ENCODE results near the gene FDX2.

The FDX2 gene

GRCh38 chr19:10327793-10328192 lies 12.0 kb upstream of the FDX2 start:
- no peak overlapping the region for H4K8ac ChIP-seq (ENCODE audit: low read depth, low read length)
- DNase-seq: no peak
- peaks cover 5 to 8% of the 10 kb centered on the region in 2 experiments for H3K4me1 ChIP-seq (ENCODE audit: control insufficient read depth in 1 of 2, insufficient read depth in 2 of 2, low read length in 2 of 2)
- no peak overlapping the region for H3K27ac ChIP-seq (ENCODE audit: low read depth, low read length)
- H3K4ac ChIP-seq (ENCODE audit: low read depth, low read length): no peak overlapping the region
- H2BK5ac ChIP-seq (ENCODE audit: low read depth, low read length, poor library complexity): no peak overlapping the region
- H3K79me2 ChIP-seq (ENCODE audit: control insufficient read depth, insufficient read depth, low read length, poor library complexity): peaks cover 7% of the 10 kb centered on the region
- no CpG with 5 or more reads among the region's 7 CpGs for WGBS (ENCODE audit: extremely low coverage, insufficient coverage, insufficient read length)
- H2BK12ac ChIP-seq (ENCODE audit: low read length): no peak overlapping the region
- no peak overlapping the region for H3K4me2 ChIP-seq (ENCODE audit: low read length)
- no peak overlapping the region for H3K23ac ChIP-seq (ENCODE audit: low read length)
- no peaks in the 10 kb centered on the region for H3K79me1 ChIP-seq (ENCODE audit: low read length)
- H4K91ac ChIP-seq (ENCODE audit: low read depth, low read length): no peak overlapping the region
- H3K27me3 ChIP-seq (ENCODE audit: insufficient read depth, low read length): no peaks in the 10 kb centered on the region
- H2AFZ ChIP-seq (ENCODE audit: insufficient read depth, low read length, poor library complexity): no peak overlapping the region
- no peak overlapping the region for H3K18ac ChIP-seq (ENCODE audit: low read length)
- no peak overlapping the region for H4K12ac ChIP-seq (ENCODE audit: low read depth, low read length)
- H2BK120ac ChIP-seq (ENCODE audit: insufficient read depth, low read length, poor library complexity): no peak overlapping the region
- H3K36me3 ChIP-seq (ENCODE audit: control insufficient read depth in 1 of 2, insufficient read depth in 2 of 2, low read length in 2 of 2): peaks cover 69% of the 10 kb centered on the region in 2 experiments
- H3K4me3 ChIP-seq (ENCODE audit: low read depth, low read length): no peak overlapping the region
- no peak overlapping the region for H3K14ac ChIP-seq (ENCODE audit: low read length)
- H2AK5ac ChIP-seq (ENCODE audit: low read length): no peak overlapping the region
- no peak overlapping the region for H3K9ac ChIP-seq (ENCODE audit: low read length)
- H3K9me3 ChIP-seq (ENCODE audit: insufficient read depth, low read depth, low read length): peaks cover 2% of the 10 kb centered on the region

GRCh38 chr19:10325732-10326131 lies 9.9 kb upstream of the FDX2 start:
- Histone ChIP-seq H2BK120ac (ENCODE audit: insufficient read depth, low read length, poor library complexity) (no peak overlapping the region), H3K79me2 (ENCODE audit: control insufficient read depth, insufficient read depth, low read length, poor library complexity) (no peaks in the 10 kb centered on the region), H3K4me3 (ENCODE audit: low read depth, low read length) (no peak overlapping the region), H4K8ac (ENCODE audit: low read depth, low read length) (no peak overlapping the region), H4K12ac (ENCODE audit: low read depth, low read length) (no peak overlapping the region), H3K4ac (ENCODE audit: low read depth, low read length) (no peak overlapping the region), H3K79me1 (ENCODE audit: low read length) (no peaks in the 10 kb centered on the region), H3K27me3 (ENCODE audit: insufficient read depth, low read length) (no peaks in the 10 kb centered on the region), H3K9ac (ENCODE audit: low read length) (no peak overlapping the region), H3K9me3 (ENCODE audit: insufficient read depth, low read depth, low read length) (peaks cover 2% of the 10 kb centered on the region), H3K14ac (ENCODE audit: low read length) (no peak overlapping the region), H3K4me1 (ENCODE audit: control insufficient read depth in 1 of 2, insufficient read depth in 2 of 2, low read length in 2 of 2) (no peaks in the 10 kb centered on the region), H2BK5ac (ENCODE audit: low read depth, low read length, poor library complexity) (no peak overlapping the region), H2AK5ac (ENCODE audit: low read length) (no peak overlapping the region), H3K18ac (ENCODE audit: low read length) (no peak overlapping the region), H4K91ac (ENCODE audit: low read depth, low read length) (no peak overlapping the region), H2BK12ac (ENCODE audit: low read length) (no peak overlapping the region), H3K27ac (ENCODE audit: low read depth, low read length) (no peak overlapping the region), H3K23ac (ENCODE audit: low read length) (no peak overlapping the region), H2AFZ (ENCODE audit: insufficient read depth, low read length, poor library complexity) (no peak overlapping the region), H3K4me2 (ENCODE audit: low read length) (no peak overlapping the region), H3K36me3 (ENCODE audit: control insufficient read depth in 1 of 2, insufficient read depth in 2 of 2, low read length in 2 of 2) (peaks cover 86 to 90% of the 10 kb centered on the region in 2 experiments)
- no CpG with 5 or more reads among the region's 8 CpGs for WGBS (ENCODE audit: extremely low coverage, insufficient coverage, insufficient read length)
- no peak for DNase-seq

GRCh38 chr19:10321874-10322835 lies 6.3 kb upstream of the FDX2 start:
- WGBS (ENCODE audit: extremely low coverage, insufficient coverage, insufficient read length): no CpG with 5 or more reads among the region's 19 CpGs
- no peak overlapping the region for H4K8ac ChIP-seq (ENCODE audit: low read depth, low read length)

GRCh38 chr19:10321417-10321797 lies 5.6 kb upstream of the FDX2 start:
- Histone ChIP-seq H3K4me1 (ENCODE audit: control insufficient read depth in 1 of 2, insufficient read depth in 2 of 2, low read length in 2 of 2) (no peaks in the 10 kb centered on the region), H4K12ac (ENCODE audit: low read depth, low read length) (no peak overlapping the region), H3K79me1 (ENCODE audit: low read length) (no peaks in the 10 kb centered on the region), H3K4me3 (ENCODE audit: low read depth, low read length) (no peak overlapping the region), H3K79me2 (ENCODE audit: control insufficient read depth, insufficient read depth, low read length, poor library complexity) (no peaks in the 10 kb centered on the region), H3K27me3 (ENCODE audit: insufficient read depth, low read length) (no peaks in the 10 kb centered on the region), H3K4ac (ENCODE audit: low read depth, low read length) (no peak overlapping the region), H3K36me3 (ENCODE audit: control insufficient read depth in 1 of 2, insufficient read depth in 2 of 2, low read length in 2 of 2) (peaks cover 83 to 85% of the 10 kb centered on the region in 2 experiments), H2BK5ac (ENCODE audit: low read depth, low read length, poor library complexity) (no peak overlapping the region), H3K23ac (ENCODE audit: low read length) (no peak overlapping the region), H4K91ac (ENCODE audit: low read depth, low read length) (no peak overlapping the region), H2BK120ac (ENCODE audit: insufficient read depth, low read length, poor library complexity) (no peak overlapping the region), H3K4me2 (ENCODE audit: low read length) (no peak overlapping the region), H3K9ac (ENCODE audit: low read length) (no peak overlapping the region), H2AFZ (ENCODE audit: insufficient read depth, low read length, poor library complexity) (no peak overlapping the region), H3K9me3 (ENCODE audit: insufficient read depth, low read depth, low read length) (no peaks in the 10 kb centered on the region), H3K27ac (ENCODE audit: low read depth, low read length) (no peak overlapping the region), H2AK5ac (ENCODE audit: low read length) (no peak overlapping the region), H2BK12ac (ENCODE audit: low read length) (no peak overlapping the region), H3K14ac (ENCODE audit: low read length) (no peak overlapping the region), H3K18ac (ENCODE audit: low read length) (no peak overlapping the region), H4K8ac (ENCODE audit: low read depth, low read length) (no peak overlapping the region)
- WGBS (ENCODE audit: extremely low coverage, insufficient coverage, insufficient read length): no CpG with 5 or more reads among the region's 11 CpGs
- no peak for DNase-seq

More at GRCh38 chr19:10321874-10322835, 6.3 kb upstream of the FDX2 start:
- H3K4ac ChIP-seq (ENCODE audit: low read depth, low read length): no peak overlapping the region
- H3K27me3 ChIP-seq (ENCODE audit: insufficient read depth, low read length): no peaks in the 10 kb centered on the region
- H3K18ac ChIP-seq (ENCODE audit: low read length): no peak overlapping the region
- H2BK5ac ChIP-seq (ENCODE audit: low read depth, low read length, poor library complexity): no peak overlapping the region
- H4K12ac ChIP-seq (ENCODE audit: low read depth, low read length): no peak overlapping the region
- H3K4me2 ChIP-seq (ENCODE audit: low read length): no peak overlapping the region
- H3K14ac ChIP-seq (ENCODE audit: low read length): no peak overlapping the region
- H3K9ac ChIP-seq (ENCODE audit: low read length): no peak overlapping the region
- H3K9me3 ChIP-seq (ENCODE audit: insufficient read depth, low read depth, low read length): no peaks in the 10 kb centered on the region
- H2BK12ac ChIP-seq (ENCODE audit: low read length): no peak overlapping the region
- no peaks in the 10 kb centered on the region for H3K79me2 ChIP-seq (ENCODE audit: control insufficient read depth, insufficient read depth, low read length, poor library complexity)
- no peak overlapping the region for H2AK5ac ChIP-seq (ENCODE audit: low read length)
- H3K4me3 ChIP-seq (ENCODE audit: low read depth, low read length): no peak overlapping the region
- H3K23ac ChIP-seq (ENCODE audit: low read length): no peak overlapping the region
- no peak for DNase-seq
- no peak overlapping the region for H2BK120ac ChIP-seq (ENCODE audit: insufficient read depth, low read length, poor library complexity)
- peaks cover 84% of the 10 kb centered on the region in 2 experiments for H3K36me3 ChIP-seq (ENCODE audit: control insufficient read depth in 1 of 2, insufficient read depth in 2 of 2, low read length in 2 of 2)
- no peak overlapping the region for H2AFZ ChIP-seq (ENCODE audit: insufficient read depth, low read length, poor library complexity)
- no peaks in the 10 kb centered on the region for H3K79me1 ChIP-seq (ENCODE audit: low read length)
- H3K27ac ChIP-seq (ENCODE audit: low read depth, low read length): no peak overlapping the region
- H3K4me1 ChIP-seq (ENCODE audit: control insufficient read depth in 1 of 2, insufficient read depth in 2 of 2, low read length in 2 of 2): no peaks in the 10 kb centered on the region
- H4K91ac ChIP-seq (ENCODE audit: low read depth, low read length): no peak overlapping the region
